ENCODE measurements around the gene PTPN2.

- TF ChIP-seq CTCF (IDR thresholded peaks at IDR 0.05 in 4 of 5, conservative IDR thresholded peaks at IDR 0.05 in 1 of 5) (no peak), POLR2A (IDR thresholded peaks at IDR 0.05) (no peak)
Measured at GRCh38 chr18:12765586-12765985, 118.5 kb downstream of the PTPN2 start.
